H1 (cell line): Measurements from ENCODE around the gene ZNF683. TPM values are rescaled to one million over a fixed set of nuclear protein-coding genes. Genes with fewer than 3 reads are reported as not detected.

Source experiments
- CTCF ChIA-PET: fragments of 300-600 bp; sonication (Branson Sonifier 250); formaldehyde crosslinking; loops from one replicate; lab custom pipeline; 2021; ENCODE audit not compliant: partially characterized antibody; lab: Charles Lee
- POLR2A ChIA-PET: fragments of 300-600 bp; sonication (Branson Sonifier 250); formaldehyde crosslinking; loops from one replicate; lab custom pipeline; 2021; ENCODE audit warnings: inconsistent platforms; ENCODE audit not compliant: partially characterized antibody; lab: Charles Lee
- DNase-seq, 2 experiments: peaks; one replicate each; pipeline versions ENCODE4 v3.0.0 to v3.0.0-alpha.2; 2010 to 2022; ENCODE audit warnings: low spot score in 2 of 2, low read depth in 1 of 2, mixed read lengths in 1 of 2
- FAIRE-seq: peaks from 2 replicates; lab custom pipeline; 2011; peaks lifted over from hg19 to GRCh38; lab: Jason Lieb, UNC
- H2AFZ ChIP-seq: 2 replicates; pipeline ENCODE4 v1.8.1; 2012; ENCODE audit warnings: low read length, inconsistent platforms
- H2AK5ac ChIP-seq: 2 replicates; pipeline ENCODE4 v1.6.1; 2013; ENCODE audit warnings: low read depth, low read length
- H2BK120ac ChIP-seq: replicated peaks from 2 replicates; pipeline ENCODE3; 2013; ENCODE audit warnings: low read depth, low read length, inconsistent platforms
- H2BK12ac ChIP-seq: 2 replicates; pipeline ENCODE4 v1.6.1; 2013; ENCODE audit warnings: low read depth, low read length
- H2BK15ac ChIP-seq: 2 replicates; pipeline ENCODE4 v1.6.1; 2013; ENCODE audit warnings: low read length
- H2BK20ac ChIP-seq: 2 replicates; pipeline ENCODE4 v1.6.1; 2013; ENCODE audit warnings: low read length
- H2BK5ac ChIP-seq: 2 replicates; pipeline ENCODE4 v1.6.1; 2013; ENCODE audit warnings: low read depth, low read length
- H3K14ac ChIP-seq: 2 replicates; pipeline ENCODE4 v1.6.1; 2013; ENCODE audit warnings: inconsistent platforms; ENCODE audit not compliant: insufficient read length
- H3K18ac ChIP-seq: 2 replicates; pipeline ENCODE4 v1.6.1; 2013; ENCODE audit warnings: low read length; ENCODE audit errors: extremely low read depth
- H3K23ac ChIP-seq: 2 replicates; pipeline ENCODE4 v1.6.1; 2013; ENCODE audit warnings: inconsistent platforms; ENCODE audit not compliant: insufficient read length
- H3K23me2 ChIP-seq: 2 replicates; pipeline ENCODE4 v1.6.1; 2013; ENCODE audit warnings: low read depth, low read length
- H3K27ac ChIP-seq: 2 replicates; pipeline ENCODE4 v1.6.1; 2011; ENCODE audit warnings: low read depth, low read length, inconsistent platforms
- H3K27me3 ChIP-seq, 4 experiments: replicated peaks in 1 of 4; 1 replicate in 1 of 4; 2 replicates in 3 of 4; pipeline versions ENCODE4 v1.6.1 to v1.8.1; 2011 to 2013; ENCODE audit warnings: low read length in 3 of 4, mild to moderate bottlenecking in 3 of 4, inconsistent platforms in 2 of 4, mixed read lengths in 2 of 4, moderate library complexity in 1 of 4; ENCODE audit not compliant: control insufficient read depth in 3 of 4, insufficient read depth in 3 of 4; ENCODE audit errors: extremely low read depth in 1 of 4
- H3K36me3 ChIP-seq, 4 experiments: 2 replicates each; pipeline versions ENCODE4 v1.6.1 to v1.8.1; 2011 to 2013; ENCODE audit warnings: mild to moderate bottlenecking in 4 of 4, low read length in 3 of 4, moderate library complexity in 2 of 4, control low read depth in 1 of 4, inconsistent platforms in 1 of 4; ENCODE audit not compliant: insufficient read depth in 4 of 4, control insufficient read depth in 2 of 4
- H3K4ac ChIP-seq: replicated peaks from 2 replicates; pipeline ENCODE3; 2013; ENCODE audit warnings: low read length, low read depth, mixed read lengths, inconsistent platforms; ENCODE audit not compliant: insufficient read length
- H3K4me1 ChIP-seq, 4 experiments: replicated peaks in 1 of 4; 1 replicate in 1 of 4; 2 replicates in 3 of 4; pipeline versions ENCODE4 v1.6.1 to v1.8.1; 2011 to 2013; ENCODE audit warnings: low read length in 3 of 4, inconsistent platforms in 2 of 4, mixed read lengths in 1 of 4; ENCODE audit not compliant: insufficient read depth in 4 of 4, control insufficient read depth in 3 of 4
- H3K4me2 ChIP-seq, 2 experiments: 2 replicates each; pipeline versions ENCODE4 v1.6.1 to v1.8.1; 2011 to 2013; ENCODE audit warnings: low read depth in 2 of 2, low read length in 2 of 2, control low read depth in 1 of 2, inconsistent platforms in 1 of 2, mild to moderate bottlenecking in 1 of 2; ENCODE audit not compliant: insufficient read depth in 1 of 2
- H3K4me3 ChIP-seq, 4 experiments: fragments of 200-600, 300-600 bp in 1 of 4; sonication (generic), shearing (Covaris generic), sonication (Bioruptor Twin) in 1 of 4; 2 replicates each; pipeline versions ENCODE4 v1.5.1 to v1.8.1; 2011 to 2016; ENCODE audit warnings: low read length in 4 of 4, low read depth in 3 of 4, control low read depth in 2 of 4, inconsistent platforms in 2 of 4, mild to moderate bottlenecking in 2 of 4, mixed read lengths in 1 of 4, moderate library complexity in 1 of 4; ENCODE audit not compliant: insufficient read depth in 2 of 4; ENCODE audit errors: extremely low read depth in 1 of 4
- H3K56ac ChIP-seq: replicated peaks from 2 replicates; pipeline ENCODE3; 2013; ENCODE audit warnings: low read depth, mild to moderate bottlenecking, mixed read lengths, low read length, inconsistent platforms; ENCODE audit not compliant: insufficient read length
- H3K79me1 ChIP-seq: 2 replicates; pipeline ENCODE4 v1.6.1; 2013; ENCODE audit warnings: low read depth, low read length, control low read depth
- H3K79me2 ChIP-seq, 2 experiments: 2 replicates each; pipeline versions ENCODE4 v1.6.1 to v1.8.1; 2012 to 2013; ENCODE audit warnings: low read length in 2 of 2, mild to moderate bottlenecking in 2 of 2, inconsistent platforms in 1 of 2; ENCODE audit not compliant: insufficient read depth in 2 of 2, control insufficient read depth in 1 of 2
- H3K9ac ChIP-seq, 4 experiments: replicated peaks in 1 of 4; 1 replicate in 1 of 4; 2 replicates in 3 of 4; pipeline versions ENCODE4 v1.6.1 to v1.8.1; 2011 to 2013; ENCODE audit warnings: low read depth in 3 of 4, low read length in 3 of 4, control low read depth in 2 of 4, mild to moderate bottlenecking in 2 of 4, moderate library complexity in 2 of 4, inconsistent platforms in 1 of 4; ENCODE audit errors: extremely low read depth in 1 of 4
- H3K9me3 ChIP-seq, 2 experiments: 2 replicates each; pipeline versions ENCODE4 v1.6.1 to v1.8.1; 2012 to 2013; ENCODE audit warnings: mild to moderate bottlenecking in 2 of 2, moderate library complexity in 2 of 2, control low read depth in 1 of 2, inconsistent platforms in 1 of 2, low read depth in 1 of 2, low read length in 1 of 2, mixed read lengths in 1 of 2; ENCODE audit not compliant: insufficient read depth in 2 of 2
- H4K20me1 ChIP-seq, 2 experiments: replicated peaks in 1 of 2; 2 replicates each; pipeline versions ENCODE3 to v1.8.1; 2011 to 2013; ENCODE audit warnings: inconsistent platforms in 2 of 2, low read length in 2 of 2, mild to moderate bottlenecking in 1 of 2; ENCODE audit not compliant: insufficient read depth in 2 of 2, control insufficient read depth in 1 of 2
- H4K5ac ChIP-seq: 2 replicates; pipeline ENCODE4 v1.6.1; 2013; ENCODE audit warnings: low read length, low read depth, mixed read lengths, inconsistent platforms; ENCODE audit not compliant: insufficient read length
- H4K8ac ChIP-seq: 2 replicates; pipeline ENCODE4 v1.8.0; 2013; ENCODE audit warnings: mild to moderate bottlenecking, moderate library complexity, low read length, inconsistent platforms; ENCODE audit not compliant: insufficient read depth; ENCODE audit errors: extremely low read depth
- H4K91ac ChIP-seq: replicated peaks from 2 replicates; pipeline ENCODE3; 2013; ENCODE audit warnings: low read length, mixed read lengths, inconsistent platforms; ENCODE audit not compliant: insufficient read length
- ASH2L ChIP-seq: fragments of 200-600, 300-600 bp; sonication (generic); IDR thresholded peaks from one replicate; pipeline ENCODE4 v1.7.1; 2017; ENCODE audit warnings: low read length
- ATF2 ChIP-seq: IDR thresholded peaks from 2 replicates; pipeline ENCODE4 v1.6.1; 2012; ENCODE audit warnings: low read length, inconsistent platforms
- SIX5 ChIP-seq: IDR thresholded peaks from 2 replicates; pipeline ENCODE4 v1.6.1; 2011; ENCODE audit warnings: mild to moderate bottlenecking, low read depth, low read length
- WGBS, 2 experiments: shearing (Covaris generic) in 1 of 2; methylation state at CpG; one replicate each; pipeline versions ENCODE4 v1.1.6 to v1.1.7; 2013 to 2015; ENCODE audit warnings: low lambda C conversion rate in 2 of 2, mixed read lengths in 2 of 2, inconsistent platforms in 1 of 2, low coverage in 1 of 2, missing lambda C conversion rate in 1 of 2; ENCODE audit not compliant: insufficient replicate concordance in 2 of 2, insufficient coverage in 1 of 2, insufficient read length in 1 of 2; ENCODE audit errors: extremely low coverage in 1 of 2, missing lambda C conversion rate in 1 of 2; 5-methylcytosine and 5-hydroxymethylcytosine counted together
- polyA plus RNA-seq, 7 experiments: library from polyadenylated mRNA; depleted of rRNA in 3 of 7; stranded (reverse) in 5 of 7; unstranded in 2 of 7; fragments of >200 nt in 5 of 7; fragments of 200-250 nt in 2 of 7; gene quantifications; 1 replicate in 5 of 7; 2 replicates in 1 of 7; 4 replicates in 1 of 7; pipeline versions ENCODE4 v1.2.1 to v1.2.3, GENCODE V29; 2011 to 2013; ENCODE audit warnings: missing spikeins in 2 of 7, mixed read lengths in 2 of 7
- total RNA-seq: library from RNA; stranded (reverse); fragmentation: NEBNext Ultra II Directional; extraction: Animal tissue kit (Norgen Biotek cat#: 25700); gene quantifications from 2 replicates; pipeline ENCODE4 v1.2.1, GENCODE V29; 2021

Gene ZNF683
- total and polyA plus RNA-seq, 2 of the 8 experiments (the other 6 are each of a cell fraction or from before 2014, with no cell fraction given), result not detected

- ChIA-PET CTCF (interaction anchor here (1.1 to 4.1 kb wide), 6 partner anchors 9 to 135 kb away, joined by 3 to 17 read pairs (median 8); partner anchors contain the start of gene LIN28A), POLR2A (interaction anchor here (0.7 to 7.2 kb wide), 20 partner anchors 10 to 162 kb away, joined by 3 to 175 read pairs (median 4); partner anchors contain the start of genes DHDDS, HMGN2 and LIN28A)
- Histone ChIP-seq H2AFZ (no peak overlapping the region), H3K4me1 (peaks cover 22 to 43% (median 36%) of the 10 kb centered on the region in 4 experiments), H3K79me1 (no peaks in the 10 kb centered on the region; the same call in 1 of the 2 replicates), H4K20me1 (peaks cover 10 to 18% of the 10 kb centered on the region in 2 experiments), H3K4me2 (peak overlapping the region; percentile 64 to 72), H3K14ac (no peak overlapping the region), H3K9ac (peak overlapping the region in 3 of 4 experiments; percentile 6 to 17 (median 14); a peak in 4 of 7 replicates), H3K23ac (no peak overlapping the region), H3K18ac (peak overlapping the region; percentile 72), H3K23me2 (peaks cover 4% of the 10 kb centered on the region; the same call in 1 of the 2 replicates), H2BK12ac (peak overlapping the region; percentile 62), H3K36me3 (peaks cover 12 to 77% (median 26%) of the 10 kb centered on the region in 4 experiments), H3K79me2 (peaks cover 19 to 83% of the 10 kb centered on the region in 2 experiments), H2BK5ac (peak overlapping the region; percentile 22), H2BK15ac (no peak overlapping the region), H2BK120ac (peak overlapping the region; percentile 73), H2BK20ac (peak overlapping the region; percentile 88), H4K8ac (no peak overlapping the region), H2AK5ac (0 out of 2 replicates have a peak overlapping the region, but pooled peaks have one; percentile 2), H3K4ac (no peak overlapping the region), H3K4me3 (peak overlapping the region in 3 of 4 experiments; percentile 26 to 51 (median 26); a peak in 5 of 8 replicates), H3K56ac (no peak overlapping the region), H3K9me3 (no peaks in the 10 kb centered on the region), H4K91ac (peak overlapping the region; percentile 86), H4K5ac (peak overlapping the region; percentile 35), H3K27me3 (no peaks in the 10 kb centered on the region), H3K27ac (peak overlapping the region; percentile 74)
- FAIRE-seq (peak; percentile 24), DNase-seq (no peak)
- WGBS, 2 experiments, result 57% methylated on average over 2 of the region's 2 CpGs; no CpG with 5 or more reads in 1 of the 2 experiments
- TF ChIP-seq SIX5 (no peak), ASH2L (no peak), ATF2 (0 out of 2 replicates have a peak, but pooled peaks have one; percentile 2)
Observed at GRCh38 chr1:26419494-26419893, 46.9 kb upstream of the ZNF683 start.
